LoVo (cell line): ENCODE results near the gene POLD1.
"Not testable (repeated sequence)": the region's sequence is repeated elsewhere in the genome, so short reads cannot be mapped to it uniquely, and the experiment has no call there.

Source experiments
- DNase-seq: peaks from one replicate; pipeline ENCODE4 v3.0.0-alpha.2; 2016; ENCODE audit warnings: low spot score

Gene POLD1

GRCh38 chr19:50390952-50391351 is 6.8 kb downstream of the POLD1 start:
- not testable (repeated sequence) for DNase-seq

GRCh38 chr19:50392759-50393158 is 8.6 kb downstream of the POLD1 start:
- DNase-seq, result no peak

GRCh38 chr19:50393589-50393988 is 9.4 kb downstream of the POLD1 start:
- no peak for DNase-seq

GRCh38 chr19:50394017-50394416 is 9.9 kb downstream of the POLD1 start:
- DNase-seq, result no peak

- DNase-seq, result no peak
Observed at GRCh38 chr19:50398675-50399367, 14.7 kb downstream of the POLD1 start.

GRCh38 chr19:50399368-50399745 is 15.2 kb downstream of the POLD1 start:
- DNase-seq, result no peak

- no peak for DNase-seq
Observed at GRCh38 chr19:50401605-50402450, 17.7 kb downstream of the POLD1 start.

GRCh38 chr19:50402544-50403301 is 18.6 kb downstream of the POLD1 start:
- DNase-seq, result no peak

GRCh38 chr19:50406156-50406820 is 22.1 kb downstream of the POLD1 start:
- DNase-seq, result no peak

GRCh38 chr19:50406829-50407228 is 22.7 kb downstream of the POLD1 start:
- DNase-seq, result no peak

- DNase-seq, result no peak
Observed at GRCh38 chr19:50409347-50409746, 25.2 kb downstream of the POLD1 start.

GRCh38 chr19:50410109-50410508 is 26.0 kb downstream of the POLD1 start:
- DNase-seq, result no peak

GRCh38 chr19:50412419-50412818 is 28.3 kb downstream of the POLD1 start:
- DNase-seq, result no peak

GRCh38 chr19:50413096-50413495 is 28.9 kb downstream of the POLD1 start:
- no peak for DNase-seq

- DNase-seq, result no peak
Observed at GRCh38 chr19:50413531-50413930, 29.4 kb downstream of the POLD1 start.

GRCh38 chr19:50414864-50415660 is 30.9 kb downstream of the POLD1 start:
- peak; percentile 6 for DNase-seq

- no peak for DNase-seq
Observed at GRCh38 chr19:50415661-50416033, 31.5 kb downstream of the POLD1 start.

- no peak for DNase-seq
Observed at GRCh38 chr19:50416034-50416977, 32.2 kb downstream of the POLD1 start.

GRCh38 chr19:50417111-50418081 is 33.2 kb downstream of the POLD1 start:
- DNase-seq, result no peak
